Stimulated activated naive B cell treated with anti-CD40 and anti-IgM and Interleukin-4, amounts not matched to agents 10 μg/mL and 1 μg/mL and 100 μg/mL, for 72 hours (primary cell): ENCODE results near the gene CFAP61.

Experiments
- ATAC-seq, 2 donors: fragments of 150-1000 bp; cut with Tn5 transposase; replicated peaks; 2 replicates each; pipeline ENCODE4 v1.10.0; 2021; ENCODE audit warnings: moderate library complexity in 1 of 2
- DNase-seq: peaks from one replicate; pipeline ENCODE4 v3.0.0; 2021
- H3K27ac Mint-ChIP-seq: one replicate; pipeline ENCODE4 v1.8.0; 2022; ENCODE audit warnings: mild to moderate bottlenecking, mixed read lengths
- H3K27me3 Mint-ChIP-seq, 2 donors: one replicate each; pipeline ENCODE4 v1.8.0; 2022; ENCODE audit warnings: mixed read lengths in 2 of 2
- H3K36me3 Mint-ChIP-seq, 2 donors: one replicate each; pipeline ENCODE4 v1.8.0; 2022; ENCODE audit warnings: mixed read lengths in 2 of 2, mild to moderate bottlenecking in 1 of 2
- H3K4me1 Mint-ChIP-seq, 2 donors: one replicate each; pipeline ENCODE4 v1.8.0; 2022; ENCODE audit warnings: mixed read lengths in 2 of 2, mild to moderate bottlenecking in 1 of 2
- H3K4me3 Mint-ChIP-seq, 2 donors: one replicate each; pipeline ENCODE4 v1.8.0; 2022; ENCODE audit warnings: mild to moderate bottlenecking in 2 of 2, mixed read lengths in 2 of 2, moderate library complexity in 1 of 2
- H3K9me3 Mint-ChIP-seq, 2 donors: one replicate each; pipeline ENCODE4 v1.8.0; 2022; ENCODE audit warnings: mixed read lengths in 2 of 2, mild to moderate bottlenecking in 1 of 2

CFAP61 gene

GRCh38 chr20:20138301-20139064 lies 86.2 kb downstream of the CFAP61 start:
- Mint-ChIP-seq H3K4me3 (no peak overlapping the region), H3K9me3 (peaks cover 0 to 6% of the 10 kb centered on the region in 2 donors), H3K4me1 (no peaks in the 10 kb centered on the region), H3K36me3 (peaks cover 0 to 2% of the 10 kb centered on the region in 2 donors), H3K27ac (no peak overlapping the region), H3K27me3 (peaks cover 0 to 6% of the 10 kb centered on the region in 2 donors)
- DNase-seq (no peak), ATAC-seq (no peak)

GRCh38 chr20:20139403-20139802 lies 87.1 kb downstream of the CFAP61 start:
- H3K27me3 Mint-ChIP-seq = peaks cover 2 to 6% of the 10 kb centered on the region in 2 donors
- peaks cover 0 to 2% of the 10 kb centered on the region in 2 donors for H3K36me3 Mint-ChIP-seq
- H3K4me1 Mint-ChIP-seq = no peaks in the 10 kb centered on the region
- H3K9me3 Mint-ChIP-seq = peaks cover 0 to 7% of the 10 kb centered on the region in 2 donors
- ATAC-seq (no peak), DNase-seq (no peak)
- no peak overlapping the region for H3K4me3 Mint-ChIP-seq
- H3K27ac Mint-ChIP-seq = no peak overlapping the region

GRCh38 chr20:20143165-20143564 lies 90.8 kb downstream of the CFAP61 start:
- H3K36me3 Mint-ChIP-seq = no peaks in the 10 kb centered on the region
- no peak for DNase-seq
- no peaks in the 10 kb centered on the region for H3K4me1 Mint-ChIP-seq
- ATAC-seq = no peak
- H3K9me3 Mint-ChIP-seq = peaks cover 5 to 9% of the 10 kb centered on the region in 2 donors
- no peak overlapping the region for H3K4me3 Mint-ChIP-seq
- H3K27me3 Mint-ChIP-seq = peaks cover 12 to 16% of the 10 kb centered on the region in 2 donors
- no peak overlapping the region for H3K27ac Mint-ChIP-seq

- H3K4me1 Mint-ChIP-seq = no peaks in the 10 kb centered on the region
- H3K27me3 Mint-ChIP-seq = peaks cover 15 to 16% of the 10 kb centered on the region in 2 donors
- H3K4me3 Mint-ChIP-seq = no peak overlapping the region
- peaks cover 5 to 9% of the 10 kb centered on the region in 2 donors for H3K9me3 Mint-ChIP-seq
- H3K27ac Mint-ChIP-seq = no peak overlapping the region
- H3K36me3 Mint-ChIP-seq = no peaks in the 10 kb centered on the region
- no peak for DNase-seq
- no peak for ATAC-seq
Observed at GRCh38 chr20:20143646-20144045, 91.3 kb downstream of the CFAP61 start.

- Mint-ChIP-seq H3K4me3 (no peak overlapping the region), H3K27me3 (peaks cover 22 to 26% of the 10 kb centered on the region in 2 donors), H3K27ac (no peak overlapping the region), H3K36me3 (no peaks in the 10 kb centered on the region), H3K9me3 (peaks cover 11 to 14% of the 10 kb centered on the region in 2 donors), H3K4me1 (no peaks in the 10 kb centered on the region)
- no peak for DNase-seq
- no peak for ATAC-seq
Observed at GRCh38 chr20:20148779-20149178, 96.4 kb downstream of the CFAP61 start.

GRCh38 chr20:20150241-20150640 lies 97.9 kb downstream of the CFAP61 start:
- Mint-ChIP-seq H3K27ac (no peak overlapping the region), H3K4me3 (no peak overlapping the region), H3K36me3 (no peaks in the 10 kb centered on the region), H3K27me3 (peaks cover 16 to 26% of the 10 kb centered on the region in 2 donors), H3K4me1 (no peaks in the 10 kb centered on the region), H3K9me3 (peaks cover 8 to 12% of the 10 kb centered on the region in 2 donors)
- DNase-seq (no peak), ATAC-seq (no peak)

- Mint-ChIP-seq H3K9me3 (peaks cover 0 to 2% of the 10 kb centered on the region in 2 donors), H3K4me3 (no peak overlapping the region), H3K27me3 (peaks cover 5 to 7% of the 10 kb centered on the region in 2 donors), H3K27ac (no peak overlapping the region), H3K4me1 (no peaks in the 10 kb centered on the region), H3K36me3 (no peaks in the 10 kb centered on the region)
- DNase-seq (no peak), ATAC-seq (no peak)
Observed at GRCh38 chr20:20160520-20160919, 108.2 kb downstream of the CFAP61 start.

GRCh38 chr20:20161611-20162010 lies 109.3 kb downstream of the CFAP61 start:
- H3K4me3 Mint-ChIP-seq = no peak overlapping the region
- H3K4me1 Mint-ChIP-seq = no peaks in the 10 kb centered on the region
- no peak for ATAC-seq
- peaks cover 0 to 2% of the 10 kb centered on the region in 2 donors for H3K9me3 Mint-ChIP-seq
- no peaks in the 10 kb centered on the region for H3K36me3 Mint-ChIP-seq
- DNase-seq = no peak
- H3K27me3 Mint-ChIP-seq = peaks cover 5 to 7% of the 10 kb centered on the region in 2 donors
- H3K27ac Mint-ChIP-seq = no peak overlapping the region

GRCh38 chr20:20167698-20168097 lies 115.4 kb downstream of the CFAP61 start:
- Mint-ChIP-seq H3K27ac (no peak overlapping the region), H3K27me3 (peaks cover under 1 to 11% of the 10 kb centered on the region in 2 donors), H3K4me3 (no peak overlapping the region), H3K9me3 (peaks cover 6 to 11% of the 10 kb centered on the region in 2 donors), H3K36me3 (peaks cover 0 to 1% of the 10 kb centered on the region in 2 donors), H3K4me1 (no peaks in the 10 kb centered on the region)
- ATAC-seq = no peak
- DNase-seq = no peak

- peaks cover 6 to 9% of the 10 kb centered on the region in 2 donors for H3K9me3 Mint-ChIP-seq
- no peaks in the 10 kb centered on the region for H3K4me1 Mint-ChIP-seq
- H3K27ac Mint-ChIP-seq = no peak overlapping the region
- H3K27me3 Mint-ChIP-seq = peaks cover 11 to 15% of the 10 kb centered on the region in 2 donors
- peaks cover 0 to 1% of the 10 kb centered on the region in 2 donors for H3K36me3 Mint-ChIP-seq
- DNase-seq = no peak
- no peak overlapping the region for H3K4me3 Mint-ChIP-seq
- ATAC-seq = no peak
Observed at GRCh38 chr20:20173254-20173653, 120.9 kb downstream of the CFAP61 start.

- Mint-ChIP-seq H3K4me1 (no peaks in the 10 kb centered on the region), H3K9me3 (peaks cover 6 to 10% of the 10 kb centered on the region in 2 donors), H3K36me3 (peaks cover 0 to 1% of the 10 kb centered on the region in 2 donors), H3K4me3 (no peak overlapping the region), H3K27ac (no peak overlapping the region), H3K27me3 (peaks cover 13 to 19% of the 10 kb centered on the region in 2 donors)
- ATAC-seq = no peak
- no peak for DNase-seq
Observed at GRCh38 chr20:20174089-20174835, 121.9 kb downstream of the CFAP61 start.

GRCh38 chr20:20181322-20181721 lies 129.0 kb downstream of the CFAP61 start:
- H3K4me3 Mint-ChIP-seq = no peak overlapping the region
- ATAC-seq (no peak), DNase-seq (no peak)
- H3K36me3 Mint-ChIP-seq = no peaks in the 10 kb centered on the region
- no peak overlapping the region for H3K27ac Mint-ChIP-seq
- peaks cover 20 to 29% of the 10 kb centered on the region in 2 donors for H3K27me3 Mint-ChIP-seq
- peaks cover 8% of the 10 kb centered on the region in 2 donors for H3K9me3 Mint-ChIP-seq
- peaks cover 0 to 2% of the 10 kb centered on the region in 2 donors for H3K4me1 Mint-ChIP-seq

GRCh38 chr20:20184149-20184548 lies 131.8 kb downstream of the CFAP61 start:
- H3K9me3 Mint-ChIP-seq = peaks cover 8% of the 10 kb centered on the region in 2 donors
- peaks cover 20 to 22% of the 10 kb centered on the region in 2 donors for H3K27me3 Mint-ChIP-seq
- no peak overlapping the region for H3K27ac Mint-ChIP-seq
- H3K36me3 Mint-ChIP-seq = no peaks in the 10 kb centered on the region
- H3K4me1 Mint-ChIP-seq = peaks cover 0 to 6% of the 10 kb centered on the region in 2 donors
- peak; percentile 18 for DNase-seq
- ATAC-seq = peak; percentile 66 to 73
- no peak overlapping the region for H3K4me3 Mint-ChIP-seq

GRCh38 chr20:20184706-20185105 lies 132.4 kb downstream of the CFAP61 start:
- Mint-ChIP-seq H3K27me3 (peaks cover 15 to 17% of the 10 kb centered on the region in 2 donors), H3K36me3 (no peaks in the 10 kb centered on the region), H3K27ac (no peak overlapping the region), H3K4me1 (peaks cover 0 to 6% of the 10 kb centered on the region in 2 donors), H3K9me3 (peaks cover 3 to 4% of the 10 kb centered on the region in 2 donors), H3K4me3 (no peak overlapping the region)
- DNase-seq = no peak
- no peak for ATAC-seq
